Urinary bladder (tissue), 4 donors: ENCODE measurements around the gene NLRP1. TPM values are rescaled to one million over a fixed set of nuclear protein-coding genes. Genes with fewer than 3 reads are reported as not detected.

Experiments used
- DNase-seq: peaks from one replicate; pipeline ENCODE4 v3.0.0-alpha.2; 2015; ENCODE audit errors: extremely low spot score
- H3K27ac ChIP-seq: one replicate; pipeline ENCODE4 v1.5.1; 2013; ENCODE audit warnings: low read depth, mild to moderate bottlenecking, moderate library complexity
- H3K36me3 ChIP-seq: one replicate; pipeline ENCODE4 v1.6.1; 2013; ENCODE audit warnings: mild to moderate bottlenecking, moderate library complexity; ENCODE audit not compliant: insufficient read depth
- H3K4me1 ChIP-seq: one replicate; pipeline ENCODE4 v1.6.1; 2013; ENCODE audit warnings: mild to moderate bottlenecking, moderate library complexity; ENCODE audit not compliant: insufficient read depth
- H3K4me3 ChIP-seq: one replicate; pipeline ENCODE4 v1.5.1; 2013; ENCODE audit warnings: low read depth, low read length
- WGBS: extraction: QIAGEN DNeasy Blood & Tissue Kit; methylation state at CpG from one replicate; pipeline ENCODE4 v1.1.7; 2013; 5-methylcytosine and 5-hydroxymethylcytosine counted together
- polyA plus RNA-seq: library from polyadenylated mRNA; stranded (reverse); fragments of 200-250 nt; gene quantifications from one replicate; pipeline ENCODE4 v1.2.3, GENCODE V29; 2013
- total RNA-seq: library from RNA; depleted of rRNA; stranded (reverse); fragments of >200 nt; gene quantifications from one replicate; pipeline ENCODE4 v1.2.3, GENCODE V29; 2014
- donor health status: healthy with polysubstance abuse.
- donor health status: healthy.

The NLRP1 gene
- total RNA-seq (33.0 TPM), polyA plus RNA-seq (22.3 TPM)

DNA sequence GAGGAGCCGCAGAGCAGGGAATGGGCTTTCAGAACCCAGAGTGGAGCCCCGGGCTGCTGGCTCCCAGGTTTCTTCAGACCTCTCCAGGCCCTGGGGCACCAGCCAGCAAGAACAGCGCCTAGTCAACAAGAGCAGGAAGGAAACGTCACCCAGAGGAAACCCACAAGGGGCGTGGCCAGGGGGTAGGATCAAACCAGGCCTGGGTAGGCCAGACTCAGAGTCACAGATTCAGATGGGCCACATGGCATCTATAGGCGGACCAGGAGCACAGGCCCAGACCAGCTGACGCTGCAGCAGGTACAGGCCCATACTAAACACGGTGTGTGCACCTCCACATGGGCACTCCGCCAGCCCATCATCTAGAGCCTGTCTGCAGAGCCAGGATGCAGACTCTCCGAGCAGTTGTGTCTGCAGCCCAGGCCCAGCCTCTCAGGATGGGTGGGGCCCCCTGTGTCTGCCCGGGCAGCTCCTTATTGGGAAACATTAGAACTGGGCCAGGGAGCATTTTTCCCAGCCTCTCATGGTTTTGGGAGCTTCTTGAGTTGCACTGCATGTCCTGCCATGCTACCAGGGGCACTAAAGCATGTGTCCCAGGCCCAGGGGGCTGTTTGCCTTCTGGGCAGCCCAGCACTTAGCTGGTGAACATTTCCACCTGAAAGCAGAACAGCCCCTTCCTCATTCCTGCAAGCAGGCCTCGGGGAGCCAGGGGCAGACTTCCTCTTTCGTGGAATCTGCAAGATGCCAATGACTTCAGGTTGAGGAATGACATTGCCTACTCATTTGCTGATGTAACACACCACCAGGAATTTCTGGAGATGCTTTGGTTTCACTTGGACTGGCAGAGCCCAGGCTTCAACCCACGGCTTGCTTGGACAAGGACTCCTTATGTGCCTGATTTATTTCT lies at the start of gene NLRP1:
TSS of gene NLRP1 (minus strand) at position 127 of the 904 bp plus-strand sequence. CDS start 552 bp downstream, outside the sequence.
- Histone ChIP-seq H3K4me3 (peak within 1 kb of the TSS; percentile 42), H3K27ac (peak within 1 kb of the TSS; percentile 89), H3K4me1 (peaks cover 2% of the 10 kb centered on the region), H3K36me3 (no peaks in the 10 kb centered on the region)
- WGBS, result 29% methylated on average over 14 of the region's 14 CpGs
- DNase-seq, result peak; percentile 8

DNA sequence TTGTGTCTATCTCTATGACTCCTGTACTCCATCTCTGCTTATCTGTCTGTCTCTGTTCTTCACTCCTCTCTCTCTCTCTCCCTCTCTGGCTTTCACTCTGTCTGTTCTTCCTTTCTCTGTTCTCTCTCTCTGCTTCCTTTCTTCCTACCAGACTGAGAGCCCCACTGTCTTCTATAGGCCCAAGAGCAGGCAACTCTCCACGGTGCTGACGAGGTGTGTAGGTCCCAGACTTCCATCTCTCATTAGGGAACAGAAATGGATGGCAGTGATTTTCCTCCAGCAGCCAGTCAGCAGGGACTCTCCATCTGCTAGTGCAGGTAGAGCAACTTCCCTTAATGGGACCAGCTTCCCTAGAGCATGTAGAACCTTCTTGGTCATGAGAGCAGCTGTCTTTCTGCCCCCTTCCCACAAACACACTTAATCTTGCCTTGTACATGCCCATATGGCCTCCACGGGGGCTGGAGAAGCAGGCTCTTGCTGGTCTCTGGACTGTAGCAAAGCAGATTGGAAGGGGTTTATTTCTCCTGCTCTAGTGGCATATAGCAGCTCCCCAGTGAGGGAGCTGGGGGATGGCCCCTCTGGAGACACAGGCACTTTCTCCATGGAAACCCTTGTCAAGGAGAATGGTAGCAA lies 47.8 kb upstream of the NLRP1 start:
- 35% methylated on average over 3 of the region's 3 CpGs for WGBS
- H3K27ac ChIP-seq, result no peak overlapping the region

DNA sequence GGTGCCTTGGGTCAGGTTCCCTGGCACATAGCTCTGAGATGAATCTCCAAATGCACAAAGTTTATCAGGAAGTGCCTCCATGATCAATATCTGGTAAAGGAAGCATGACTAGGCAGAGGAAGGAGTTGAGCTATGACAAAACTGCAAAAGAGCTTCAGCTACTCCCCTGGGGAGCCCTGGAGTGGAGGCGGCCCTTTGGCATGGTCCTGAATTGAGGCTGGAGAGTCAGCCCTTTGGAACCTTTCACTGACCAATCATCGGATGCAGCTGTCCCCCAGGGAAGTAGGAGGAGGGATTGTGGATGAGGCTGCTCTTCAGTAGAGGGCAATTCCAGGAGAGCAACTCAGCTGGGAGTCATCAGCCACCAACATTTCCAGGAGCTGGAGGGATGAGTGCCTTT lies 46.1 kb upstream of the NLRP1 start:
- 69% methylated on average over 2 of the region's 2 CpGs for WGBS
- Histone ChIP-seq H3K36me3 (no peaks in the 10 kb centered on the region), H3K4me3 (no peak overlapping the region), H3K27ac (no peak overlapping the region), H3K4me1 (no peaks in the 10 kb centered on the region)
- no peak for DNase-seq

More for the DNA sequence above, 47.8 kb upstream of the NLRP1 start:
- Histone ChIP-seq H3K4me3 (no peak overlapping the region), H3K4me1 (no peaks in the 10 kb centered on the region), H3K36me3 (no peaks in the 10 kb centered on the region)
- DNase-seq, result no peak

DNA sequence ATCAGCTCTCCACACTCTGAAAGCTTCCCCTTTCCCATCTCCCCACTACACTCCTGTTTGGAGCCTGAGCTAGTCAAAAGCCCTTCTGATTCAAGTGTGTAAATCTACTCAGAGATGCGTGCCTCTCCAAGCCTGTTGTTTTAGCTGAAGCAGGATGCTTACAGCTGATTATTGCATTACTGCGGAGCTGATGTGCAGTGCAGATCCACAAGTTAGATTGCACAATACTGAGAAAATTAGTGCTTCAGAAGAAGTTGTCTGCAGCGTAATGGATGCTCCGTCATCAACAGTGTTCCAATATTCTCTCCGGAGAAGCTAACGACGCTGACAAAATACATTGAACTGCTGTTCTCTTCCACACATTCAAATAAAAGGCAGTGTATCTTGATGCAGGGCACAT lies 44.8 kb upstream of the NLRP1 start:
- Histone ChIP-seq H3K4me3 (no peak overlapping the region), H3K4me1 (no peaks in the 10 kb centered on the region), H3K27ac (no peak overlapping the region), H3K36me3 (no peaks in the 10 kb centered on the region)
- WGBS, result 82% methylated on average over 7 of the region's 7 CpGs
- no peak for DNase-seq

DNA sequence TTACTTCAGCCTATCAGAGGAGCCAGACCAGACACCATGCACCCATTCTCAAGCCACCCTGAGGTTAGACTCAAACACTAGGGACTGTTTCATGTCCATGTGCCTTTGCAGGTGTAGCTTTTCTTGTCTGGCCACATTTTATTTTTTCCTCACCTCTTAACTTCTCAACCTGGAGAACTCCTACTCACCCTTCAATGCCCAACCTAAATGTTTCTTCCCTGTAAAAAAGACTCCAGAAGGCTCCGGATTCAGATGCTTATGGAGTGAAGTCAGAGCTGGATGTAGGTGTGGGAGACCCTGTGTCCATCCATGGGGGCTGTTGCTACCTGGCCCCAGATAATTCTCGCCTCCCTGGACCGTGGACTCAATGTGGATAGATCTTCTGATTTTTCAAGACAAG lies 44.0 kb upstream of the NLRP1 start:
- 67% methylated on average over 3 of the region's 3 CpGs for WGBS
- Histone ChIP-seq H3K36me3 (no peaks in the 10 kb centered on the region), H3K4me1 (no peaks in the 10 kb centered on the region), H3K27ac (no peak overlapping the region), H3K4me3 (no peak overlapping the region)
- DNase-seq, result no peak

DNA sequence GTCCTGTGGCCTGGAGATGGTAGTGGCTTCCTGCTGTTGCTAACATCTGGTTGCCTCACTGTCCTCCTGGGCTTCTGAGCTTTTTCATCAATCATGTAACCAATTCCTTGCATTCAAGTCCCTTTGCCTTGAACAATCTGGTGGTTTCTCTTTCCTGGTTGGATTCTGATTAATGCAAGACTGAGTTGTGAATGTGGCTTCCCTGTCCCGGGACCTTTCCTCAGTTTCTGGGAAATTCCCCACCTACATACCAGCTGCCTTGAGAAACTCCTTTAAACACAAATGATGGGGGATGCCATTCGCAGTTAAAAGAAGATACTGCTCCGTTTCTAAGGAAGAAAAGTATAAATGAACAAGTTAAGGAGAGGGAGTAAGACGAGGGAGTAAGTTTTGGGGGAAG lies 39.9 kb upstream of the NLRP1 start:
- no peak for DNase-seq
- no peak overlapping the region for H3K4me3 ChIP-seq
- WGBS, result 54% methylated on average over 4 of the region's 4 CpGs

DNA sequence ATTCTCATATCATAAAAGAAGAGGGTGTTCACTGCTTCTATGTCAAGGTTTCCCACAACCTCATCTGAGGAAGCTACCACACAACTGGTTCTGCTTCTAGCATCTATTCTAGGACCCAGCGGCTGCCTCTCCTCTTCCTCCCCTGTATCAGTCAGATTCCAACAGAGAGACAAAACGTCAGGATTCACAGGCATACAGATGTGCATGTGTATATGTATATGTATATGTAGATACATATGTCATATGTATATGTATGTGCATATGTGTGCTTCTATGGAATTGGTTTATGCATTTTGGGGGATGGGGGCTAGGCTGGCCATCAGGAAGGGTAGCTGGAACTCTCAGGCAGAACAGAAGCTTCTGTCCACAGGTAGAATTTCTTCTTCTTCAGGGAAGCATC lies 37.4 kb upstream of the NLRP1 start:
- Histone ChIP-seq H3K27ac (no peak overlapping the region), H3K4me1 (no peaks in the 10 kb centered on the region), H3K4me3 (no peak overlapping the region), H3K36me3 (no peaks in the 10 kb centered on the region)
- no peak for DNase-seq
- WGBS, result 61% methylated on average over 2 of the region's 2 CpGs

More for the DNA sequence above, 39.9 kb upstream of the NLRP1 start:
- H3K4me1 ChIP-seq, result no peaks in the 10 kb centered on the region
- no peak overlapping the region for H3K27ac ChIP-seq
- H3K36me3 ChIP-seq, result no peaks in the 10 kb centered on the region

DNA sequence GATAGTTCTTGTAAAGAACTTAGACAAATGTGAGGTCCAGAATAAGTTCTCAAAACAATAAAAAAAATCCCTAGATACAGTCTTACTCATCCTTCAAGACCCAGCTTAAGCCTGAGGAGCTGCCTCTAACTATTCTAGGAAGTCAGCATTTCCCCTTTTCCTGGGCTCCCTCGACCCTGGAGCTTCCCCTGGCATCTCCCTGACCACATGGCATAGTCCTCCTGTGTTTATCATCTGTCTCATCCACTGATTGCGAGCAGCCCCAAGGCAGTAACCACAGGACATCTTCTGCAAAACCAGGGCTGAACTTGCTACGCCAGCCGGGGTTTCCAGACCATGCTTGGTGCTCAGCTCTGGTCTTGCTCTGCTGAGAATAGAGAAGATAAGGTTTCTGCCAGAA lies 36.7 kb upstream of the NLRP1 start:
- Histone ChIP-seq H3K27ac (no peak overlapping the region), H3K4me1 (no peaks in the 10 kb centered on the region), H3K36me3 (no peaks in the 10 kb centered on the region), H3K4me3 (no peak overlapping the region)
- DNase-seq, result no peak
- 60% methylated on average over 4 of the region's 4 CpGs for WGBS

DNA sequence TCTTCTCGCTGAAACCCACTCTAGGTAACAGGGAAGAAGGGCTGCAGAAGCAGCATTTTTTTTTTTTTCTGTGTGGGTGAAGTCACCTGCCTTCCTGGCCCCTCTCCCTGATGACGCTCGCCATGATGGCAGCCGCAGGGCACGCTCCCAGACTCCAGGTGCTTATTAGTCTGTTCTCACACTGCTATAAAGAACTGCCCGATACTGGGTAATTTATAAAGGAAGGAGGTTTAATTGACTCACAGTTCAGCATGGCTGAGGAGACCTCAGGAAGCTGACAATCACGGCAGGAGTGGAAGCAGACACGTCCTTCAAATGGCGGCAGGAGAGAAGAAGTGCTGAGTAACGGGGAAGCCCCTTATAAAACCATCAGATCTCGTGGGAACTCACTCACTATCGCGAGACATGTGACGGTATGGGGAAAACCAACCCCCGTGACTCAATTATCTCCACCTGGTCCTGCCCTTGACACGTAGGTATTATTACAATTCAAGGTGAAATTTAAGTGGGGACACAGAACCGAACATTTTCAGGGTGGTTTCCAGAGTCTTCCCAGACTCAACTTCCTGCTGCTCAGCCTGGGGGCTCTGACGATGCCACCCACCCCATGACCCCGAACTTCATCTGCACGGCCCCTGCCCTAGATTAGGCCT lies 34.9 kb upstream of the NLRP1 start:
- 71% methylated on average over 20 of the region's 20 CpGs for WGBS
- H3K4me3 ChIP-seq, result no peak overlapping the region
- no peak for DNase-seq
- H3K4me1 ChIP-seq, result no peaks in the 10 kb centered on the region
- H3K27ac ChIP-seq, result no peak overlapping the region
- no peaks in the 10 kb centered on the region for H3K36me3 ChIP-seq

DNA sequence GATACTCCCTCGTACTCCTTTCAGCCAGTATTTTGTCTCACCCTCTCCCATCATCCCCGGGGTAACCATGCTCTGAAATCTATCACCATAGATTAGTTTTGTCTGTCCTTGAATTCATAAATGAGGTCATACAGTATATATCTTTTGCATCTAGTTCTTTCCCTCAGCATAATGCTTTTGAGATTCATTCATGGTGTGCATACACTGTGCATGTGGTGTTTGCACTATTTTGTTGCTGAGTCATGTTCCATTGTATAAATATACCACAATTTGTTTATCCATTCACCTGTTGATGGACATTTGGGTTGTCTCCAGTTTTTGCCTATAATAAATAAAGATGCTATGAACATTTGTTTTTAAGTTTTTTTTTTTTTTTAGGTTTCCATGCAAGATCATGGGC lies 34.2 kb upstream of the NLRP1 start:
- Histone ChIP-seq H3K4me3 (no peak overlapping the region), H3K4me1 (no peaks in the 10 kb centered on the region), H3K27ac (no peak overlapping the region), H3K36me3 (no peaks in the 10 kb centered on the region)
- WGBS, result 70% methylated on average over 2 of the region's 2 CpGs
- DNase-seq, result no peak

DNA sequence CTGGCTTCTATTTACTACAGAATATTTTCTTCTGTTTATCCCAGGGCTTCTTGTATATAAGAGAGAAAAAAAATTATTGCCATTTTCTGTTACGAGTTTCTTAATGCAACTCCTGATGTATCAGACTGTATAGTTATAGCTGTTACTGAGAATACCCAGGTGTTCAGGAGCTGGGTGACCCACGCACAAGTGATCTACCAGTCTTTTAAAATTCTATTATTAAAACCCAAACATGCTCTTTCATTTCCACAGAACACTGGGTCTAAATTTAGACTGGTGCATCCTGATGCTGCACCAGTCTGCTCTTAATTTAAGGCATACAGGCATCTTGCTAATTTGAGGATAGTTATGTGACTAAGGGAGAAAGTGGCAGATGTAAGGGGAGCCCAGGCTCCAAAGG lies 31.2 kb upstream of the NLRP1 start:
- Histone ChIP-seq H3K4me1 (no peaks in the 10 kb centered on the region), H3K27ac (no peak overlapping the region), H3K4me3 (no peak overlapping the region), H3K36me3 (no peaks in the 10 kb centered on the region)
- DNase-seq, result no peak
- WGBS, result 59% methylated on average over 2 of the region's 2 CpGs

DNA sequence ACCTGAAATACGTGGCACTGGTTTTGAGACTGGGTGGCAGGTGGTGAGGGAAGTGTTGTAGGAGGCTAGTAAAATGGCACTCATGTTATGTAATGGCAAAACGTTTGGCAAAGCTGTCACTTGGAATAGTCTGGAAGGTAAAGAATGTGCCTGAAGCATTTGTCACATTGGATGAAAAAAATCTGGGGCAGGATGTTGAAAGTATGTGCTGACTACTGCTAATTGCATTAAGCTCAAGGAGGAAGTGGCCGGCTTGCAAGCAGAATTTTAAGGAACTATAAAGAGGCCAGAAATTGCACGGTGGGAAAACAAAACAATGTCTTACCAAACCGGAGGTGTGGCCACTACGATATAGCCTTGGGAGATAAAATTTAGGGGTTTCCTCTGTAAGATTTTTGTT lies 26.6 kb upstream of the NLRP1 start:
- H3K27ac ChIP-seq, result no peak overlapping the region
- WGBS, result 51% methylated on average over 6 of the region's 6 CpGs

DNA sequence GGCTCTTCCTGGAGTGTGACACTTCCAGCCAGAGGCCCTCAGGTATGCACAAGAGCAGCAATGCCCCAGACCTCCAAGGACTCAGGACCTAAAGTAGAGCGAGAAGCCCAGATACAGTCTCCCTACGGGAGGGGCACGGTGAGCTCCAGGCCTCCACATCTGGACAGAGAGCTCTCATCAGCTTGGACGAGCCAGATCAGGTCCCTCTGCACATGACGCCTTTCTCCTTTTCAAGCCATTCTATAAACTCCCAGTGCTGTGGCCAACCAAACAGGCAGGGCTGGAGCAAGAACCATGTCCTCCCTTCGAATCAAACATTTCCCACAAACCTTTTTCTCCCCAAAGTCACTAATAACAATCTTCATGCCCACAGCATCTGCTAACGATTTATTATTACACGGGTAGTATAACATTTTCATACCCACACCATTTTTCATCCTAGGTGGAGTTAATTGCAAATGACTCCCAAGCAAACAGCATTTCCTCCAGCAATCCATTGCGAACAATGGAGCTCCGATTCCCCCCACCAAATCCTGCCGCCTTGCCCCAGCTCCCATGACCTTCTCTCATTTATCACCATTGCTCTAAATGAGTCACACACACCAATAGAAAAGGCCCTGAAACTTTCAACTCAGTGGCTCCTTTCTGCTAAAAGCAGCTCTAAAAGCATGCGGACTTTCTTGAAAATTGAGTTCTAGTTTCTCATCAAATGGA lies 24.2 kb upstream of the NLRP1 start:
- Histone ChIP-seq H3K27ac (no peak overlapping the region), H3K4me1 (no peaks in the 10 kb centered on the region), H3K36me3 (no peaks in the 10 kb centered on the region), H3K4me3 (no peak overlapping the region)
- 60% methylated on average over 12 of the region's 12 CpGs for WGBS
- DNase-seq, result no peak

More for the DNA sequence above, 26.6 kb upstream of the NLRP1 start:
- Histone ChIP-seq H3K4me3 (no peak overlapping the region), H3K4me1 (no peaks in the 10 kb centered on the region), H3K36me3 (no peaks in the 10 kb centered on the region)
- DNase-seq, result no peak
